ENCODE measurements around the gene SYNRG.

DNA sequence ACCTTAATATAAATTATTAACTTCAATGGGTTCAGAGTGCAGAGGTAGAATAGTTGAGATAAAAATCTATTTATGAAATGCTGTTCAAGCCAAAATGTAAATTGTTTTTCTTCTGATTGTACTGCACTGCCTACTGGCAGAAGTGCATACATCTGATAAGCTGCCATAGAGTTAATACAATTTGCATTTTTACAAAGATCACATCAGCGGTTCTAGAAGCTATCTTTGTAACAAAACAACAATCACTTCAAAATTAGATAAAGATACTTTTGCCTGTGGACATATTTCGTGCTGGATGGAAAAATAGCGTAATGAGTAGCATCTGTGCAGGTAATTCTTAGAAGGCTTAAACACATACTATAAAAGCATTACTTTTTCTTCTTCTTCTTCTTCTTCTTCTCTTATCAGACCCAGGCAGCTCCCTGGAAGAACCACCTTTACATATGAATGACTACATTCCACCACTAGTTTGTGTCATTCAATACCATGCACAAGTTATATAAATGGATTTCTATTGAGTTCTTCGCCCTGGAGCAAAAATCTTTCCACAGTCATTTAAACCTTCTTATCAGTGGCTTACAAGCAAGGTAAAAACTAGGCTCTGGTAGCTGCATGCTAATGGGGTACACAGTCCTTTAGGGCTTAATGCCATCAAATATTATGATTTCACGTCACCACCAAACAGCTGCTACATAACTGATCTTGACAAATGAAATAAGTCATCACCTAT is 47.0 kb downstream of the SYNRG start:
- TF ChIP-seq, protein P1, sequence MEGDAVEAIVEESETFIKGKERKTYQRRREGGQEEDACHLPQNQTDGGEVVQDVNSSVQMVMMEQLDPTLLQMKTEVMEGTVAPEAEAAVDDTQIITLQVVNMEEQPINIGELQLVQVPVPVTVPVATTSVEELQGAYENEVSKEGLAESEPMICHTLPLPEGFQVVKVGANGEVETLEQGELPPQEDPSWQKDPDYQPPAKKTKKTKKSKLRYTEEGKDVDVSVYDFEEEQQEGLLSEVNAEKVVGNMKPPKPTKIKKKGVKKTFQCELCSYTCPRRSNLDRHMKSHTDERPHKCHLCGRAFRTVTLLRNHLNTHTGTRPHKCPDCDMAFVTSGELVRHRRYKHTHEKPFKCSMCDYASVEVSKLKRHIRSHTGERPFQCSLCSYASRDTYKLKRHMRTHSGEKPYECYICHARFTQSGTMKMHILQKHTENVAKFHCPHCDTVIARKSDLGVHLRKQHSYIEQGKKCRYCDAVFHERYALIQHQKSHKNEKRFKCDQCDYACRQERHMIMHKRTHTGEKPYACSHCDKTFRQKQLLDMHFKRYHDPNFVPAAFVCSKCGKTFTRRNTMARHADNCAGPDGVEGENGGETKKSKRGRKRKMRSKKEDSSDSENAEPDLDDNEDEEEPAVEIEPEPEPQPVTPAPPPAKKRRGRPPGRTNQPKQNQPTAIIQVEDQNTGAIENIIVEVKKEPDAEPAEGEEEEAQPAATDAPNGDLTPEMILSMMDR (conservative IDR thresholded peaks at IDR 0.05; ENCODE audit: low read depth, low read length), result no peak
- no peak for TF ChIP-seq EZH2 (IDR thresholded peaks at IDR 0.05; ENCODE audit: low read length, unreplicated experiment)
